Measurements from ENCODE around the gene PDZD4. TPM values are rescaled to one million over a fixed set of nuclear protein-coding genes. Genes with fewer than 3 reads are reported as not detected.

Gene PDZD4
- total and polyA plus RNA-seq, 2 experiments from 2014 or later = 30.5 to 230 TPM

DNA sequence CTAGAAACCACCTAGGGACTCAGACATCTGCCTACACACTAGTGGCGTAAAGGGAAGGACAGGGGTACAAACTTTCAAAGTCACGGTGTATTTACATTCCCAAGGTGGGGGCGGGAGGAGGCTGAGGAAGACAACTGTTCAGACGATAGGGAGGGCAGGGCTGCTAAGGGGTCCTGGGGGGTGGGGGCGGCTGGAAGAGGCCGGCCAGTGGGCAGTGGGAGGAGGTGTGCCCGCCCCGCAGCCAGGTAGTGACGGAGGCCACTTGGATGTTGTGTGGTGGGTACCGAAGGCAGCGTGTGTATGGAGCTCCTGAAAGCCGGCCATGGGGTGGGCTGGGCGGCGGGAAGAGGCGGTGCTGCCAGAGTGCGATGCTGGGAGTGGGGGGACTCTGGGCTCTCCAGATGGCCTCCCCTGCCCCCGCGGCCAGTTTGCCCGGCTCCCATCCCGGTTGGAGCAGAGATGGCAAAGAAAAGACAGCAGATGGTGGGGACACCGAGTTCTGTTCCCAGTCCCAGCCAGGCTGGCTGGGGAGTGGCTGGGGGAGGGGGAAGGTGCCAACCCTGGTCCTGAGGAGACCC is 31.5 kb upstream of the PDZD4 start:
- Mint-ChIP-seq H3K4me3 (no peak overlapping the region), H3K27me3 (ENCODE audit: insufficient read depth, low read depth, poor library complexity) (peaks cover 8% of the 10 kb centered on the region), H3K4me1 (peaks cover 20% of the 10 kb centered on the region), H3K36me3 (ENCODE audit: low read depth) (peaks cover 10% of the 10 kb centered on the region), H3K9me3 (no peaks in the 10 kb centered on the region), H3K27ac (no peak overlapping the region)
- TF ChIP-seq, protein P1, sequence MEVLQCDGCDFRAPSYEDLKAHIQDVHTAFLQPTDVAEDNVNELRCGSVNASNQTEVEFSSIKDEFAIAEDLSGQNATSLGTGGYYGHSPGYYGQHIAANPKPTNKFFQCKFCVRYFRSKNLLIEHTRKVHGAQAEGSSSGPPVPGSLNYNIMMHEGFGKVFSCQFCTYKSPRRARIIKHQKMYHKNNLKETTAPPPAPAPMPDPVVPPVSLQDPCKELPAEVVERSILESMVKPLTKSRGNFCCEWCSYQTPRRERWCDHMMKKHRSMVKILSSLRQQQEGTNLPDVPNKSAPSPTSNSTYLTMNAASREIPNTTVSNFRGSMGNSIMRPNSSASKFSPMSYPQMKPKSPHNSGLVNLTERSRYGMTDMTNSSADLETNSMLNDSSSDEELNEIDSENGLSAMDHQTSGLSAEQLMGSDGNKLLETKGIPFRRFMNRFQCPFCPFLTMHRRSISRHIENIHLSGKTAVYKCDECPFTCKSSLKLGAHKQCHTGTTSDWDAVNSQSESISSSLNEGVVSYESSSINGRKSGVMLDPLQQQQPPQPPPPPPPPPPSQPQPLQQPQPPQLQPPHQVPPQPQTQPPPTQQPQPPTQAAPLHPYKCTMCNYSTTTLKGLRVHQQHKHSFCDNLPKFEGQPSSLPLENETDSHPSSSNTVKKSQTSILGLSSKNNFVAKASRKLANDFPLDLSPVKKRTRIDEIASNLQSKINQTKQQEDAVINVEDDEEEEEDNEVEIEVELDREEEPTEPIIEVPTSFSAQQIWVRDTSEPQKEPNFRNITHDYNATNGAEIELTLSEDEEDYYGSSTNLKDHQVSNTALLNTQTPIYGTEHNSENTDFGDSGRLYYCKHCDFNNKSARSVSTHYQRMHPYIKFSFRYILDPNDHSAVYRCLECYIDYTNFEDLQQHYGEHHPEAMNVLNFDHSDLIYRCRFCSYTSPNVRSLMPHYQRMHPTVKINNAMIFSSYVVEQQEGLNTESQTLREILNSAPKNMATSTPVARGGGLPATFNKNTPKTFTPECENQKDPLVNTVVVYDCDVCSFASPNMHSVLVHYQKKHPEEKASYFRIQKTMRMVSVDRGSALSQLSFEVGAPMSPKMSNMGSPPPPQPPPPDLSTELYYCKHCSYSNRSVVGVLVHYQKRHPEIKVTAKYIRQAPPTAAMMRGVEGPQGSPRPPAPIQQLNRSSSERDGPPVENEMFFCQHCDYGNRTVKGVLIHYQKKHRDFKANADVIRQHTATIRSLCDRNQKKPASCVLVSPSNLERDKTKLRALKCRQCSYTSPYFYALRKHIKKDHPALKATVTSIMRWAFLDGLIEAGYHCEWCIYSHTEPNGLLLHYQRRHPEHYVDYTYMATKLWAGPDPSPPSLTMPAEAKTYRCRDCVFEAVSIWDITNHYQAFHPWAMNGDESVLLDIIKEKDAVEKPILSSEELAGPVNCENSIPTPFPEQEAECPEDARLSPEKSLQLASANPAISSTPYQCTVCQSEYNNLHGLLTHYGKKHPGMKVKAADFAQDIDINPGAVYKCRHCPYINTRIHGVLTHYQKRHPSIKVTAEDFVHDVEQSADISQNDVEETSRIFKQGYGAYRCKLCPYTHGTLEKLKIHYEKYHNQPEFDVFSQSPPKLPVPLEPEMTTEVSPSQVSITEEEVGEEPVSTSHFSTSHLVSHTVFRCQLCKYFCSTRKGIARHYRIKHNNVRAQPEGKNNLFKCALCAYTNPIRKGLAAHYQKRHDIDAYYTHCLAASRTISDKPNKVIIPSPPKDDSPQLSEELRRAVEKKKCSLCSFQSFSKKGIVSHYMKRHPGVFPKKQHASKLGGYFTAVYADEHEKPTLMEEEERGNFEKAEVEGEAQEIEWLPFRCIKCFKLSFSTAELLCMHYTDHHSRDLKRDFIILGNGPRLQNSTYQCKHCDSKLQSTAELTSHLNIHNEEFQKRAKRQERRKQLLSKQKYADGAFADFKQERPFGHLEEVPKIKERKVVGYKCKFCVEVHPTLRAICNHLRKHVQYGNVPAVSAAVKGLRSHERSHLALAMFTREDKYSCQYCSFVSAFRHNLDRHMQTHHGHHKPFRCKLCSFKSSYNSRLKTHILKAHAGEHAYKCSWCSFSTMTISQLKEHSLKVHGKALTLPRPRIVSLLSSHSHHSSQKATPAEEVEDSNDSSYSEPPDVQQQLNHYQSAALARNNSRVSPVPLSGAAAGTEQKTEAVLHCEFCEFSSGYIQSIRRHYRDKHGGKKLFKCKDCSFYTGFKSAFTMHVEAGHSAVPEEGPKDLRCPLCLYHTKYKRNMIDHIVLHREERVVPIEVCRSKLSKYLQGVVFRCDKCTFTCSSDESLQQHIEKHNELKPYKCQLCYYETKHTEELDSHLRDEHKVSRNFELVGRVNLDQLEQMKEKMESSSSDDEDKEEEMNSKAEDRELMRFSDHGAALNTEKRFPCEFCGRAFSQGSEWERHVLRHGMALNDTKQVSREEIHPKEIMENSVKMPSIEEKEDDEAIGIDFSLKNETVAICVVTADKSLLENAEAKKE (CRISPR knock-in tag; IDR thresholded peaks at IDR 0.05) = no peak
- TF ChIP-seq ZNF114 (CRISPR knock-in tag; IDR thresholded peaks at IDR 0.05) = no peak
- no peak for TF ChIP-seq ZNF331 (CRISPR knock-in tag; IDR thresholded peaks at IDR 0.05; ENCODE audit: low read depth)
- TF ChIP-seq CREB1 (CRISPR knock-in tag; IDR thresholded peaks at IDR 0.05; ENCODE audit: low read depth) = no peak
- TF ChIP-seq EZH2 (IDR thresholded peaks at IDR 0.05; ENCODE audit: low read depth, unreplicated experiment) = no peak
- no peak for TF ChIP-seq STAT1 (IDR thresholded peaks at IDR 0.05; ENCODE audit: unreplicated experiment)
- TF ChIP-seq, protein P2, sequence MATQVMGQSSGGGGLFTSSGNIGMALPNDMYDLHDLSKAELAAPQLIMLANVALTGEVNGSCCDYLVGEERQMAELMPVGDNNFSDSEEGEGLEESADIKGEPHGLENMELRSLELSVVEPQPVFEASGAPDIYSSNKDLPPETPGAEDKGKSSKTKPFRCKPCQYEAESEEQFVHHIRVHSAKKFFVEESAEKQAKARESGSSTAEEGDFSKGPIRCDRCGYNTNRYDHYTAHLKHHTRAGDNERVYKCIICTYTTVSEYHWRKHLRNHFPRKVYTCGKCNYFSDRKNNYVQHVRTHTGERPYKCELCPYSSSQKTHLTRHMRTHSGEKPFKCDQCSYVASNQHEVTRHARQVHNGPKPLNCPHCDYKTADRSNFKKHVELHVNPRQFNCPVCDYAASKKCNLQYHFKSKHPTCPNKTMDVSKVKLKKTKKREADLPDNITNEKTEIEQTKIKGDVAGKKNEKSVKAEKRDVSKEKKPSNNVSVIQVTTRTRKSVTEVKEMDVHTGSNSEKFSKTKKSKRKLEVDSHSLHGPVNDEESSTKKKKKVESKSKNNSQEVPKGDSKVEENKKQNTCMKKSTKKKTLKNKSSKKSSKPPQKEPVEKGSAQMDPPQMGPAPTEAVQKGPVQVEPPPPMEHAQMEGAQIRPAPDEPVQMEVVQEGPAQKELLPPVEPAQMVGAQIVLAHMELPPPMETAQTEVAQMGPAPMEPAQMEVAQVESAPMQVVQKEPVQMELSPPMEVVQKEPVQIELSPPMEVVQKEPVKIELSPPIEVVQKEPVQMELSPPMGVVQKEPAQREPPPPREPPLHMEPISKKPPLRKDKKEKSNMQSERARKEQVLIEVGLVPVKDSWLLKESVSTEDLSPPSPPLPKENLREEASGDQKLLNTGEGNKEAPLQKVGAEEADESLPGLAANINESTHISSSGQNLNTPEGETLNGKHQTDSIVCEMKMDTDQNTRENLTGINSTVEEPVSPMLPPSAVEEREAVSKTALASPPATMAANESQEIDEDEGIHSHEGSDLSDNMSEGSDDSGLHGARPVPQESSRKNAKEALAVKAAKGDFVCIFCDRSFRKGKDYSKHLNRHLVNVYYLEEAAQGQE (IDR thresholded peaks at IDR 0.05; ENCODE audit: unreplicated experiment) = no peak
- TF ChIP-seq, protein P3, sequence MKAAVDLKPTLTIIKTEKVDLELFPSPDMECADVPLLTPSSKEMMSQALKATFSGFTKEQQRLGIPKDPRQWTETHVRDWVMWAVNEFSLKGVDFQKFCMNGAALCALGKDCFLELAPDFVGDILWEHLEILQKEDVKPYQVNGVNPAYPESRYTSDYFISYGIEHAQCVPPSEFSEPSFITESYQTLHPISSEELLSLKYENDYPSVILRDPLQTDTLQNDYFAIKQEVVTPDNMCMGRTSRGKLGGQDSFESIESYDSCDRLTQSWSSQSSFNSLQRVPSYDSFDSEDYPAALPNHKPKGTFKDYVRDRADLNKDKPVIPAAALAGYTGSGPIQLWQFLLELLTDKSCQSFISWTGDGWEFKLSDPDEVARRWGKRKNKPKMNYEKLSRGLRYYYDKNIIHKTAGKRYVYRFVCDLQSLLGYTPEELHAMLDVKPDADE (IDR thresholded peaks at IDR 0.05) = no peak
- no peak for TF ChIP-seq POLR2AphosphoS5 (IDR thresholded peaks at IDR 0.05; ENCODE audit: low read depth)
- TF ChIP-seq EZH2phosphoT487 (IDR thresholded peaks at IDR 0.05; ENCODE audit: unreplicated experiment) = no peak
- TF ChIP-seq, protein P4, sequence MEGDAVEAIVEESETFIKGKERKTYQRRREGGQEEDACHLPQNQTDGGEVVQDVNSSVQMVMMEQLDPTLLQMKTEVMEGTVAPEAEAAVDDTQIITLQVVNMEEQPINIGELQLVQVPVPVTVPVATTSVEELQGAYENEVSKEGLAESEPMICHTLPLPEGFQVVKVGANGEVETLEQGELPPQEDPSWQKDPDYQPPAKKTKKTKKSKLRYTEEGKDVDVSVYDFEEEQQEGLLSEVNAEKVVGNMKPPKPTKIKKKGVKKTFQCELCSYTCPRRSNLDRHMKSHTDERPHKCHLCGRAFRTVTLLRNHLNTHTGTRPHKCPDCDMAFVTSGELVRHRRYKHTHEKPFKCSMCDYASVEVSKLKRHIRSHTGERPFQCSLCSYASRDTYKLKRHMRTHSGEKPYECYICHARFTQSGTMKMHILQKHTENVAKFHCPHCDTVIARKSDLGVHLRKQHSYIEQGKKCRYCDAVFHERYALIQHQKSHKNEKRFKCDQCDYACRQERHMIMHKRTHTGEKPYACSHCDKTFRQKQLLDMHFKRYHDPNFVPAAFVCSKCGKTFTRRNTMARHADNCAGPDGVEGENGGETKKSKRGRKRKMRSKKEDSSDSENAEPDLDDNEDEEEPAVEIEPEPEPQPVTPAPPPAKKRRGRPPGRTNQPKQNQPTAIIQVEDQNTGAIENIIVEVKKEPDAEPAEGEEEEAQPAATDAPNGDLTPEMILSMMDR (conservative IDR thresholded peaks at IDR 0.05; ENCODE audit: low read depth in 2 of 2) = no peak
- no peak for TF ChIP-seq JUNB (IDR thresholded peaks at IDR 0.05; ENCODE audit: unreplicated experiment)
- no peak for TF ChIP-seq NANOG (IDR thresholded peaks at IDR 0.05; ENCODE audit: borderline replicate concordance)
- no peaks in the 10 kb centered on the region for H3K79me2 ChIP-seq (replicated peaks; ENCODE audit: insufficient read depth)
- no peaks in the 10 kb centered on the region for H3F3A ChIP-seq (replicated peaks; ENCODE audit: low read depth)
- H3K27ac ChIP-seq (ENCODE audit: low read depth) = no peak overlapping the region
- no peaks in the 10 kb centered on the region for H3K27me3 ChIP-seq (ENCODE audit: insufficient read depth)
- no peak overlapping the region for H2AFZ ChIP-seq
- H3K9me2 ChIP-seq (ENCODE audit: insufficient read depth) = no peaks in the 10 kb centered on the region
- no peak overlapping the region for H3K4me2 ChIP-seq
- no peaks in the 10 kb centered on the region for H4K20me1 ChIP-seq (replicated peaks; ENCODE audit: insufficient read depth)
- no peak for ATAC-seq
- H3K4me3 ChIP-seq = no peak overlapping the region
- no peaks in the 10 kb centered on the region; the same call in 1 of the 2 replicates for H3K4me1 ChIP-seq (ENCODE audit: insufficient read depth)
- H3K36me3 ChIP-seq (ENCODE audit: insufficient read depth) = no peaks in the 10 kb centered on the region
- no peak for DNase-seq (ENCODE audit: low spot score)

All from GM23338 (cell line).